Endothelial cell of umbilical vein (primary cell): ENCODE measurements around the gene ARNT2.

ENCODE experiments used
- EZH2 ChIP-seq: IDR thresholded peaks from 2 replicates; pipeline ENCODE4 v1.6.1; 2012; ENCODE audit warnings: borderline replicate concordance, low read depth, mild to moderate bottlenecking, moderate library complexity, low read length, inconsistent platforms; ENCODE audit not compliant: severe bottlenecking
- FOS ChIP-seq: IDR thresholded peaks from 2 replicates; pipeline ENCODE4 v1.6.1; 2011; ENCODE audit warnings: mild to moderate bottlenecking, low read length, moderate library complexity, borderline replicate concordance; ENCODE audit not compliant: insufficient read depth
- GATA2 ChIP-seq: IDR thresholded peaks from 2 replicates; pipeline ENCODE4 v1.7.0; 2011; ENCODE audit warnings: low read depth, mild to moderate bottlenecking, moderate library complexity, mixed read lengths, low read length; ENCODE audit not compliant: insufficient read length, insufficient read depth
- JUN ChIP-seq: IDR thresholded peaks from 2 replicates; pipeline ENCODE4 v1.6.1; 2011; ENCODE audit warnings: borderline replicate concordance, low read depth; ENCODE audit not compliant: insufficient read length, insufficient read depth
- MYC ChIP-seq: IDR thresholded peaks from one replicate; pipeline ENCODE4 v1.6.1; 2011; ENCODE audit warnings: mild to moderate bottlenecking, low read depth, low read length
- POLR2A ChIP-seq: IDR thresholded peaks from 2 replicates; pipeline ENCODE4 v1.6.1; 2012; ENCODE audit warnings: low read depth, mild to moderate bottlenecking, control low read depth, low read length
- POLR2AphosphoS5 ChIP-seq: IDR thresholded peaks from 2 replicates; pipeline ENCODE4 v1.6.1; 2012; ENCODE audit warnings: low read depth, mild to moderate bottlenecking, control low read depth, low read length, moderate library complexity; ENCODE audit not compliant: insufficient read depth
- TF ChIP-seq, protein P1 (sequence below), 2 donors: IDR thresholded peaks; 1 replicate in 1 of 2; 2 replicates in 1 of 2; pipeline ENCODE4 v1.5.1; 2011; ENCODE audit warnings: low read length in 2 of 2, mild to moderate bottlenecking in 2 of 2, moderate library complexity in 2 of 2, control low read depth in 1 of 2, inconsistent platforms in 1 of 2, low read depth in 1 of 2; ENCODE audit not compliant: insufficient read depth in 1 of 2; ENCODE audit errors: extremely low read depth in 1 of 2
- TF ChIP-seq, protein P2 (sequence below): IDR thresholded peaks from 2 replicates; pipeline ENCODE4 v1.6.1; 2011; ENCODE audit not compliant: insufficient read depth, insufficient read length

DNA sequence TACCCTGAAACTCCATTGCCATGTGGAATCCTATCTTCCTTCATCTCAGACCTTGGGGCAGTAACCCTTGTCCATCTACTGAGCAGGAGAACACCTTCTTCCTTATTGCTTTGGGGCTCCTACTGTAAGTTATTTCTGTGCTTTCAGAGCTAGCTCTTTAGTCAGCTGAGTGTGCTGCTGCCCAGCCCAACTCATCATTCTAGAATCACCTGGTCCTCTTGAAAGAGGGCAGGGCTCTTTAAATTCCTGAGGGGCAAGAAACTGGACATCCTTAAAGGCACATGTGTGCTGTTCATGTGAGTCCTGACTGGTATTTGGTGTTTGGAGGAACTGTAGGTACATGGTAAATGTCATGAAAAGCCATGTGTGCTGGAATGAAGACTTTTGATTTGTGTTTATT, 140.9 kb downstream of the ARNT2 start:
- TF ChIP-seq, protein P1, sequence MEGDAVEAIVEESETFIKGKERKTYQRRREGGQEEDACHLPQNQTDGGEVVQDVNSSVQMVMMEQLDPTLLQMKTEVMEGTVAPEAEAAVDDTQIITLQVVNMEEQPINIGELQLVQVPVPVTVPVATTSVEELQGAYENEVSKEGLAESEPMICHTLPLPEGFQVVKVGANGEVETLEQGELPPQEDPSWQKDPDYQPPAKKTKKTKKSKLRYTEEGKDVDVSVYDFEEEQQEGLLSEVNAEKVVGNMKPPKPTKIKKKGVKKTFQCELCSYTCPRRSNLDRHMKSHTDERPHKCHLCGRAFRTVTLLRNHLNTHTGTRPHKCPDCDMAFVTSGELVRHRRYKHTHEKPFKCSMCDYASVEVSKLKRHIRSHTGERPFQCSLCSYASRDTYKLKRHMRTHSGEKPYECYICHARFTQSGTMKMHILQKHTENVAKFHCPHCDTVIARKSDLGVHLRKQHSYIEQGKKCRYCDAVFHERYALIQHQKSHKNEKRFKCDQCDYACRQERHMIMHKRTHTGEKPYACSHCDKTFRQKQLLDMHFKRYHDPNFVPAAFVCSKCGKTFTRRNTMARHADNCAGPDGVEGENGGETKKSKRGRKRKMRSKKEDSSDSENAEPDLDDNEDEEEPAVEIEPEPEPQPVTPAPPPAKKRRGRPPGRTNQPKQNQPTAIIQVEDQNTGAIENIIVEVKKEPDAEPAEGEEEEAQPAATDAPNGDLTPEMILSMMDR (IDR thresholded peaks at IDR 0.05; ENCODE audit: extremely low read depth in 1 of 2, insufficient read depth in 1 of 2, low read depth in 1 of 2, low read length in 2 of 2): no peak
- TF ChIP-seq POLR2AphosphoS5: no peak
- no peak for TF ChIP-seq JUN
- TF ChIP-seq FOS: no peak
- TF ChIP-seq POLR2A: no peak
- TF ChIP-seq EZH2: no peak
- TF ChIP-seq, protein P2, sequence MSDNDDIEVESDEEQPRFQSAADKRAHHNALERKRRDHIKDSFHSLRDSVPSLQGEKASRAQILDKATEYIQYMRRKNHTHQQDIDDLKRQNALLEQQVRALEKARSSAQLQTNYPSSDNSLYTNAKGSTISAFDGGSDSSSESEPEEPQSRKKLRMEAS: no peak
- no peak for TF ChIP-seq GATA2
- TF ChIP-seq MYC: no peak
